Panc1 (cell line): ENCODE data around the gene CALD1. TPM values are rescaled to one million over a fixed set of nuclear protein-coding genes. Genes with fewer than 3 reads are reported as not detected.

ENCODE experiments used
- ATAC-seq: fragments of 200-7000 bp; cut with Tn5 transposase; 2 replicates; pipeline ENCODE4 v1.9.1; 2020; ENCODE audit warnings: mild to moderate bottlenecking, moderate library complexity
- BruUV-seq: library from RNA; stranded (reverse); fragments of 400-500 nt; replicated peaks from 2 replicates; lab custom pipeline; 2021; lab: Mats Ljungman, UMichigan
- CTCF ChIA-PET: fragments of 300-600 bp; sonication (Branson Sonifier 250); formaldehyde crosslinking; loops from one replicate; lab custom pipeline; 2022; ENCODE audit warnings: antibody characterized with exemption; lab: Charles Lee
- POLR2A ChIA-PET: fragments of 300-600 bp; sonication (Branson Sonifier 250); formaldehyde crosslinking; loops from one replicate; lab custom pipeline; 2022; ENCODE audit warnings: antibody characterized with exemption; lab: Charles Lee
- DNase-seq: peaks from one replicate; pipeline ENCODE4 v3.0.0-alpha.2; 2010; ENCODE audit warnings: low read depth, low spot score
- H3K27ac ChIP-seq: 2 replicates; pipeline ENCODE4 v1.5.1; 2011; ENCODE audit warnings: mild to moderate bottlenecking, low read length, inconsistent platforms
- H3K27me3 ChIP-seq: fragments of 200-500 bp; sonication (Bioruptor generic); 2 replicates; pipeline ENCODE4 v1.6.0; 2014; ENCODE audit warnings: low read length, inconsistent platforms; ENCODE audit not compliant: control insufficient read depth, insufficient read depth
- H3K36me3 ChIP-seq: fragments of 200-500 bp; sonication (Bioruptor generic); 2 replicates; pipeline ENCODE4 v1.5.1; 2014; ENCODE audit warnings: inconsistent platforms, mild to moderate bottlenecking, low read length, moderate library complexity; ENCODE audit not compliant: control insufficient read depth, insufficient read depth
- H3K4me1 ChIP-seq: 2 replicates; pipeline ENCODE4 v1.5.1; 2011; ENCODE audit warnings: inconsistent platforms, mild to moderate bottlenecking, low read length, moderate library complexity; ENCODE audit not compliant: control insufficient read depth, insufficient read depth
- H3K4me3 ChIP-seq, 2 experiments: 2 replicates each; pipeline ENCODE4 v1.5.1; 2011 to 2012; ENCODE audit warnings: low read depth in 2 of 2, low read length in 2 of 2, mild to moderate bottlenecking in 2 of 2, inconsistent platforms in 1 of 2, moderate library complexity in 1 of 2
- H3K9me3 ChIP-seq: fragments of 200-500 bp; sonication (Bioruptor generic); 2 replicates; pipeline ENCODE4 v1.5.1; 2014; ENCODE audit warnings: low read depth, mild to moderate bottlenecking, inconsistent platforms, low read length, moderate library complexity; ENCODE audit not compliant: control insufficient read depth, insufficient read depth
- CTCF ChIP-seq: fragments of 450-650 bp; IDR thresholded peaks from 2 replicates; pipeline ENCODE4 v1.5.1; 2017; ENCODE audit warnings: mild to moderate bottlenecking
- POLR2AphosphoS5 ChIP-seq: IDR thresholded peaks from 2 replicates; pipeline ENCODE4 v1.6.1; 2012; ENCODE audit warnings: mild to moderate bottlenecking, low read depth, low read length, moderate library complexity
- REST ChIP-seq, 2 experiments: IDR thresholded peaks; 2 replicates each; pipeline ENCODE4 v1.6.1; 2011 to 2012; ENCODE audit warnings: low read depth in 2 of 2, control low read depth in 1 of 2, low read length in 1 of 2, mild to moderate bottlenecking in 1 of 2, moderate library complexity in 1 of 2; ENCODE audit not compliant: insufficient read depth in 1 of 2
- SIN3A ChIP-seq: IDR thresholded peaks from 2 replicates; pipeline ENCODE4 v1.6.1; 2012; ENCODE audit warnings: low read depth, mild to moderate bottlenecking, low read length, moderate library complexity, borderline replicate concordance; ENCODE audit not compliant: insufficient read depth
- TCF7L2 ChIP-seq: IDR thresholded peaks from 2 replicates; pipeline ENCODE4 v1.6.1; 2011; ENCODE audit warnings: mild to moderate bottlenecking, low read depth, low read length, inconsistent platforms
- in situ Hi-C: cut with HindIII; loops from 2 replicates; pipeline ENCODE4 v1.10.0; 2016; ENCODE audit warnings: low sequenced_read_pairs, low pct_unique_long_range_greater_than_20kb
- intact Hi-C: fragments of 100-400 bp; cut with micrococcal nuclease; formaldehyde crosslinking; loops from one replicate; pipeline ENCODE4 v1.10.0; 2022; ENCODE audit not compliant: unreplicated experiment
- total RNA-seq: library from RNA; stranded (reverse); gene quantifications from one replicate; pipeline ENCODE4 v1.2.1, GENCODE V29; 2021; ENCODE audit not compliant: unreplicated experiment

Gene CALD1
- total RNA-seq, 1 experiment from 2014 or later: 9.2 TPM

GRCh38 chr7:134857958-134858357, 78.5 kb downstream of the CALD1 start:
- H3K27me3 ChIP-seq: no peaks in the 10 kb centered on the region
- H3K36me3 ChIP-seq: no peaks in the 10 kb centered on the region
- POLR2A ChIA-PET: no interaction called here
- no peak for ATAC-seq
- H3K9me3 ChIP-seq: no peaks in the 10 kb centered on the region
- TF ChIP-seq POLR2AphosphoS5 (no peak), CTCF (no peak), REST (IDR thresholded peaks at IDR 0.05; ENCODE audit: insufficient read depth in 1 of 2, low read depth in 2 of 2, low read length in 1 of 2) (no peak), SIN3A (no peak), TCF7L2 (no peak)
- DNase-seq: no peak
- H3K27ac ChIP-seq: no peak overlapping the region
- no TSS peak for BruUV-seq
- no peaks in the 10 kb centered on the region for H3K4me1 ChIP-seq
- H3K4me3 ChIP-seq: no peak overlapping the region
- in situ Hi-C loops: no loop called here
- intact Hi-C loops: no loop called here
- CTCF ChIA-PET: no interaction called here

- in situ Hi-C loops: no loop called here
- no peak for ATAC-seq
- no peak overlapping the region for H3K27ac ChIP-seq
- H3K36me3 ChIP-seq: no peaks in the 10 kb centered on the region
- no peaks in the 10 kb centered on the region for H3K4me1 ChIP-seq
- BruUV-seq: no TSS peak
- no peak overlapping the region for H3K4me3 ChIP-seq
- intact Hi-C loops: no loop called here
- TF ChIP-seq POLR2AphosphoS5 (no peak), REST (IDR thresholded peaks at IDR 0.05; ENCODE audit: insufficient read depth in 1 of 2, low read depth in 2 of 2, low read length in 1 of 2) (no peak), SIN3A (no peak), CTCF (no peak), TCF7L2 (no peak)
- ChIA-PET POLR2A (no interaction called here), CTCF (no interaction called here)
- no peaks in the 10 kb centered on the region for H3K9me3 ChIP-seq
- DNase-seq: no peak
- H3K27me3 ChIP-seq: no peaks in the 10 kb centered on the region
These were observed 80.3 kb downstream of the CALD1 start for GRCh38 chr7:134859783-134860182.
